Smooth muscle cell (in vitro differentiated cells): Measurements from ENCODE around the gene DLL4. TPM values are rescaled to one million over a fixed set of nuclear protein-coding genes. Genes with fewer than 3 reads are reported as not detected.
A peak's percentile ranks its signal among the peaks of the same experiment; 100 is the strongest.

ENCODE experiments used
- DNase-seq: peaks from one replicate; lab custom pipeline; 2025; ENCODE audit not compliant: unreplicated experiment; lab: John Stamatoyannopoulos, UW
- H2AFZ ChIP-seq: fragments of 200-600 bp; sonication (generic); 2 replicates; pipeline ENCODE4 v1.6.0; 2016; ENCODE audit warnings: antibody characterized with exemption, low read depth, mild to moderate bottlenecking
- H3F3A ChIP-seq: fragments of 200-600 bp; sonication (generic); 2 replicates; pipeline ENCODE4 v1.6.0; 2017; ENCODE audit warnings: antibody characterized with exemption, low read depth
- H3K27ac ChIP-seq: fragments of 200-600 bp; sonication (generic); 2 replicates; pipeline ENCODE4 v1.5.1; 2016; ENCODE audit warnings: low read depth, mild to moderate bottlenecking
- H3K27me3 ChIP-seq: fragments of 200-600 bp; sonication (generic); 2 replicates; pipeline ENCODE4 v1.6.1; 2016; ENCODE audit warnings: low read depth, mild to moderate bottlenecking
- H3K36me3 ChIP-seq: fragments of 200-600 bp; sonication (generic); 2 replicates; pipeline ENCODE4 v1.5.1; 2016; ENCODE audit warnings: low read depth
- H3K4me1 ChIP-seq: fragments of 200-600 bp; sonication (generic); 2 replicates; pipeline ENCODE4 v1.5.1; 2016; ENCODE audit warnings: low read depth
- H3K4me2 ChIP-seq: fragments of 200-600 bp; sonication (generic); 2 replicates; pipeline ENCODE4 v1.6.0; 2016; ENCODE audit warnings: mild to moderate bottlenecking
- H3K4me3 ChIP-seq: fragments of 200-600 bp; sonication (generic); 2 replicates; pipeline ENCODE4 v1.5.1; 2016; ENCODE audit warnings: mild to moderate bottlenecking
- H3K79me2 ChIP-seq: fragments of 200-600 bp; sonication (generic); 2 replicates; pipeline ENCODE4 v1.6.0; 2016; ENCODE audit warnings: low read depth, mild to moderate bottlenecking
- H3K9ac ChIP-seq: fragments of 200-600 bp; sonication (generic); 2 replicates; pipeline ENCODE4 v1.6.0; 2016; ENCODE audit warnings: low read depth
- H3K9me3 ChIP-seq: fragments of 200-600 bp; sonication (generic); replicated peaks from 2 replicates; pipeline ENCODE4 v1.5.1; 2016; ENCODE audit warnings: low read depth
- H4K20me1 ChIP-seq: fragments of 200-600 bp; sonication (generic); 2 replicates; pipeline ENCODE4 v1.6.0; 2016; ENCODE audit warnings: low read depth
- WGBS: methylation state at CpG from one replicate; pipeline ENCODE4 v1.1.7; 2016; ENCODE audit warnings: low lambda C conversion rate; 5-methylcytosine and 5-hydroxymethylcytosine counted together
- polyA plus RNA-seq: library from polyadenylated mRNA; unstranded; fragments of >200 nt; fragmentation: Nextera tagmentation; extraction: Ambion mirVana; gene quantifications from 2 replicates; pipeline ENCODE4 v1.2.1, GENCODE V29; 2016
- total RNA-seq: library from RNA; depleted of rRNA; stranded (reverse); fragments of >200 nt; gene quantifications from 2 replicates; pipeline ENCODE4 v1.2.3, GENCODE V29; 2014
- TF ChIP-seq, protein P1 (sequence below): fragments of 200-600 bp; sonication (generic); IDR thresholded peaks from 2 replicates; pipeline ENCODE4 v1.5.1; 2017; ENCODE audit warnings: borderline replicate concordance, mild to moderate bottlenecking, antibody characterized with exemption; ENCODE audit not compliant: insufficient read depth, poor library complexity, severe bottlenecking

The DLL4 gene
- total and polyA plus RNA-seq, 2 experiments from 2014 or later, result not detected

DNA sequence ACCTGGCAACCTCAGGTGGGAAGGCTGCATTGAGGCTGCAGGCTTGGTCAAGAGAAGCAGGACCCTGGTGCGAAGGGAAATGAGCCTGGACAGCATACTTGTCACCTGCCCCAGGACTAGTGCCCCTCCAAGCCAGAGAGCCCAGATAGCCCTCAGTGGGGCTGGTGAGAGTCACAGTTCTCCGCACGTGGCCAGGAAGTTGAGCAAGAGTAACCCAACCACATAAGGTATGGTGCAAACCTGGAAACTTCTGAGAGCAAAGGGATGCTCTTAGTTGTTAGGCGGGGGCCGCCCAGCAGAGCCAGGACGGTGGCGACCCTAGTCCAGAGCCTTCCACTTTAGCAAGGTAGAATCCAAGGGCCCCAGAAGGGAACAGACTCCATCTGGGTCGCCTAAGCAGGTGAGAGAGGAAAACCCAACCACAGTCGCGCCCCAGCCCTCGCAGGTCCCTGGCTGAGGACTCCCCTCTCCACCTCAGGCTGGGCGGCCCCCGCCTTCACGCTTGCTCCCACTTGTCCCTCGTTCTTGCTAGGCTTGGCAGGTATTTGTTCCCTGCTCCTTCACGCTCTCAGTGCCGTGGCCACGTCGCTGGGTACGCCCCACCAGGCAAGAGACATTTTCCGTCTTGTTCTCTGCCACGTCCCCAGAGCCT lies 36.0 kb upstream of the DLL4 start:
- H3K79me2 ChIP-seq, result peaks cover 21% of the 10 kb centered on the region
- H2AFZ ChIP-seq, result peak overlapping the region; percentile 99
- H3K4me2 ChIP-seq, result peak overlapping the region; percentile 90
- H3K4me3 ChIP-seq, result no peak overlapping the region
- peaks cover 7% of the 10 kb centered on the region for H3K4me1 ChIP-seq
- no peaks in the 10 kb centered on the region for H4K20me1 ChIP-seq
- no peaks in the 10 kb centered on the region for H3K27me3 ChIP-seq
- DNase-seq, result no peak
- no peak overlapping the region for H3K27ac ChIP-seq
- WGBS, result 91% methylated on average over 22 of the region's 22 CpGs
- TF ChIP-seq, protein P1, sequence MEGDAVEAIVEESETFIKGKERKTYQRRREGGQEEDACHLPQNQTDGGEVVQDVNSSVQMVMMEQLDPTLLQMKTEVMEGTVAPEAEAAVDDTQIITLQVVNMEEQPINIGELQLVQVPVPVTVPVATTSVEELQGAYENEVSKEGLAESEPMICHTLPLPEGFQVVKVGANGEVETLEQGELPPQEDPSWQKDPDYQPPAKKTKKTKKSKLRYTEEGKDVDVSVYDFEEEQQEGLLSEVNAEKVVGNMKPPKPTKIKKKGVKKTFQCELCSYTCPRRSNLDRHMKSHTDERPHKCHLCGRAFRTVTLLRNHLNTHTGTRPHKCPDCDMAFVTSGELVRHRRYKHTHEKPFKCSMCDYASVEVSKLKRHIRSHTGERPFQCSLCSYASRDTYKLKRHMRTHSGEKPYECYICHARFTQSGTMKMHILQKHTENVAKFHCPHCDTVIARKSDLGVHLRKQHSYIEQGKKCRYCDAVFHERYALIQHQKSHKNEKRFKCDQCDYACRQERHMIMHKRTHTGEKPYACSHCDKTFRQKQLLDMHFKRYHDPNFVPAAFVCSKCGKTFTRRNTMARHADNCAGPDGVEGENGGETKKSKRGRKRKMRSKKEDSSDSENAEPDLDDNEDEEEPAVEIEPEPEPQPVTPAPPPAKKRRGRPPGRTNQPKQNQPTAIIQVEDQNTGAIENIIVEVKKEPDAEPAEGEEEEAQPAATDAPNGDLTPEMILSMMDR, result no peak
- no peaks in the 10 kb centered on the region for H3K9me3 ChIP-seq
- peaks cover 5% of the 10 kb centered on the region for H3K36me3 ChIP-seq
- no peaks in the 10 kb centered on the region for H3F3A ChIP-seq
- no peak overlapping the region for H3K9ac ChIP-seq

DNA sequence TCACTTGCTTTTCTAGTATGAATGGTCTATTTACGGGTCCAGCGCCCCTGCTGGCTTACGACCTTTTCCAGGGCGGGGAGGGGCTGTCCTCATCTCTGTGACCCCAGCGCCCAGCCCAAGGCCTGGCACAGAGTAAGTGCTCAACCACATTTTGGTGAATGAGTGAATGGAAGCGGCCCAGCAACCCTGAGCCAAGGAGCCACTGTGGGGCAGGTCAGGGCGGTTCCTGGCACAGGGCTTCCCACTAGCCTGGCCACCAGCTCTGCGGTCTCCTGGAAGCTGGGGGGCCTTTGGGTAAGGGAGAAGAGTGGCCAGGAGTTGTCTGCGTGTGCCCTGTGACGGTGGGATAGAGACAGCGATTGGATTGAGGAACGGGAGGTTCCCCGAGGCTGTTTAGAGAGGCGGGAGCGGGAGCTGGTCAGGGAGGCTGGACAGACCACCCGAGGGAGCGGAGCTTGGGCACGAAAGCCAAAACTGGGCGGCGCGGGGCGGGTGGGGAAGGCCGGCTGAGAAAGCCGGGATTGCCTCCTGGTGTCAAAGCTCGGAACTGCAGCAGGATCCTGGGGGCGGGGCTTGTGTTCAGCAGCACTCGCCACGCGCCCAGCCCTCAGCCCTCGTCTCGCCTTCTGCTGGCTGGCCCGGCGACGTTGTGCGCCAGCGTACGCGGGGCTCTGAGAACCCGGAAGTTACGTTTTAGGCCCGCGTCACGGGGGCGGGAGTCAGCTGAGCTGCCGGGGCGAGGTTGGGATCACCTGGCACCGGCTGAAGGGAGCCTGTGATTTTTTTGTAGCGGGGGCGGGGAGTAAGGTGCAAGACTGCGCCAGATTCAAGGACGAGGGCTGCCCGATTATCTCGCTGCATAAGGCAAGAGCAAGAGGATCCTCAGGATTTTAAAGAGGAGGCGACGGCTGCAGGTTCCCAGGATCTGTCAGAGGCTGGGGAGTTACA lies 35.1 kb upstream of the DLL4 start, which contains the start of gene VPS18:
VPS18 (plus strand) TSS at position 718 of the 948 bp plus-strand sequence. CDS start 319 bp downstream, outside the sequence.
- H3K4me2 ChIP-seq, result peak within 1 kb of the TSS; percentile 95
- no peaks in the 10 kb centered on the region for H3K27me3 ChIP-seq
- H3K27ac ChIP-seq, result peak within 1 kb of the TSS; percentile 85
- 6% methylated on average over 47 of the region's 55 CpGs for WGBS
- peak within 1 kb of the TSS; percentile 67 for H3K4me3 ChIP-seq
- H3K36me3 ChIP-seq, result peaks cover 5% of the 10 kb centered on the region
- TF ChIP-seq, protein P1, result peak; percentile 78
- peak within 1 kb of the TSS; percentile 94 for H3K9ac ChIP-seq
- H4K20me1 ChIP-seq, result no peaks in the 10 kb centered on the region
- H3F3A ChIP-seq, result no peaks in the 10 kb centered on the region
- H3K79me2 ChIP-seq, result peaks cover 21% of the 10 kb centered on the region
- H2AFZ ChIP-seq, result peak within 1 kb of the TSS; percentile 99
- H3K9me3 ChIP-seq, result no peaks in the 10 kb centered on the region
- H3K4me1 ChIP-seq, result peaks cover 7% of the 10 kb centered on the region
- peak; percentile 97 for DNase-seq

DNA sequence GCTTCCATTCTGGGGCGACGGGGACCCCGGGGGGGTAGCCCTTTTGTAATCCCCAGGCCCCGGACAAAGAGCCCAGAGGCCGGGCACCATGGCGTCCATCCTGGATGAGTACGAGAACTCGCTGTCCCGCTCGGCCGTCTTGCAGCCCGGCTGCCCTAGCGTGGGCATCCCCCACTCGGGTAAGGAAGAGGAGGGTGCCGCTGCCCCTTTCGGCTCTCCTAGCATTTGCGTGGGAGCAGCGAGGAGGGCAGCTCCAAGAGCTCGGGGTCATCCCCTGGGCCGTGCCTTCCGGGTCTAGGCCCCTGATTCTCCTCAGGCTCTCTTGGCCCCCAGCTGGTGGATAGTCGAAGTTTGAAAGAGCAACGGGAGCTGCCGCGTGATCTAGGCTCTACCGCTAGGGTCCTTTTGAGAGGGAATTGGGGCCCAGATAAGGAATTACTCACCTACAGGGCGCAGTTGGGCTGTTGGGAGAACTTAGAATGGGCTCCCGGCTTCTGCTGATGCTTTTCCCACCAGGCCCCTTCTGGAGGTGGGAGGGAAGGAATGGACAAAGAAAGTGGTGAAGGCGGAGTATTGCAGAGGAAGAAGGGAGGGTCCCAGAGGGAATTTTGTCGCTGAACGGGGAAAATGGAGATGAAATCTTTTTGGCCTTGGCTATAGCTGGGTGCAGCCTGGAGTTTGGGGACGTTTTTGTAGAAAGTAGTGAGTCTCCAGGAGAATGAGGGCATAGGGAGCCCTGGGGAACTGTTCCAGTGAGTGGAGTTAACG lies 34.3 kb upstream of the DLL4 start:
- peak overlapping the region; percentile 67 for H3K4me3 ChIP-seq
- H3K36me3 ChIP-seq, result peaks cover 5% of the 10 kb centered on the region
- TF ChIP-seq, protein P1, result peak; percentile 43
- H3K27me3 ChIP-seq, result no peaks in the 10 kb centered on the region
- no peaks in the 10 kb centered on the region for H4K20me1 ChIP-seq
- peak; percentile 43 for DNase-seq
- no peaks in the 10 kb centered on the region for H3K9me3 ChIP-seq
- WGBS, result 3% methylated on average over 32 of the region's 33 CpGs
- peaks cover 21% of the 10 kb centered on the region for H3K79me2 ChIP-seq
- peak overlapping the region; percentile 85 for H3K27ac ChIP-seq
- peak overlapping the region; percentile 82 for H2AFZ ChIP-seq
- no peaks in the 10 kb centered on the region for H3F3A ChIP-seq
- H3K4me2 ChIP-seq, result peak overlapping the region; percentile 95
- peak overlapping the region; percentile 94 for H3K9ac ChIP-seq
- H3K4me1 ChIP-seq, result peaks cover 7% of the 10 kb centered on the region
